GM12878 (cell line): ENCODE data around the gene TULP4. TPM values are rescaled to one million over a fixed set of nuclear protein-coding genes. Genes with fewer than 3 reads are reported as not detected.

ENCODE experiments used
- ATAC-seq: fragments of 200-7000 bp; cut with Tn5 transposase; 3 replicates; pipeline ENCODE4 v1.9.1; 2020; ENCODE audit warnings: mild to moderate bottlenecking, moderate library complexity
- BruUV-seq: library from RNA; stranded (reverse); fragments of 400-500 nt; replicated peaks from 2 replicates; lab custom pipeline; 2021; lab: Mats Ljungman, UMichigan
- CTCF ChIA-PET: fragments of 300-600 bp; sonication (Branson Sonifier 250); formaldehyde crosslinking; extraction: SDS; loops from one replicate; lab custom pipeline; 2021; ENCODE audit warnings: inconsistent platforms; lab: Yijun Ruan, JAX
- POLR2A ChIA-PET: fragments of 350-600 bp; formaldehyde crosslinking; extraction: SDS; loops from one replicate; lab custom pipeline; 2021; ENCODE audit warnings: inconsistent platforms; lab: Charles Lee
- RAD21 ChIA-PET: fragments of 300-600 bp; sonication (Branson Sonifier 250); formaldehyde crosslinking; loops from one replicate; lab custom pipeline; 2023; ENCODE audit warnings: antibody characterized with exemption; ENCODE audit not compliant: unreplicated experiment; lab: Charles Lee
- SMC1A ChIA-PET: fragments of 300-600 bp; sonication (Branson Sonifier 250); formaldehyde crosslinking; loops from one replicate; lab custom pipeline; 2023; ENCODE audit not compliant: unreplicated experiment, uncharacterized antibody; lab: Charles Lee
- DNase-seq: peaks from one replicate; pipeline ENCODE4 v3.0.0-alpha.2; 2011; ENCODE audit warnings: low read depth, low spot score
- FAIRE-seq: peaks from 3 replicates; lab custom pipeline; 2011; peaks lifted over from hg19 to GRCh38; lab: Jason Lieb, UNC
- H2AFZ ChIP-seq: 2 replicates; pipeline ENCODE4 v1.6.0; 2011; ENCODE audit warnings: low read depth, low read length, control low read depth; ENCODE audit not compliant: control insufficient read depth
- H3K27ac ChIP-seq: 2 replicates; pipeline ENCODE4 v1.5.1; 2011; ENCODE audit warnings: control low read depth; ENCODE audit not compliant: control insufficient read depth, insufficient read depth
- H3K27me3 ChIP-seq, 2 experiments: replicated peaks in 1 of 2; 2 replicates each; pipeline versions ENCODE4 v1.6.0 to v1.6.1; 2011; ENCODE audit warnings: low read length in 1 of 2; ENCODE audit not compliant: control insufficient read depth in 2 of 2, insufficient read depth in 2 of 2
- H3K36me3 ChIP-seq, 2 experiments: 2 replicates each; pipeline ENCODE4 v1.5.1; 2011; ENCODE audit warnings: low read length in 1 of 2; ENCODE audit not compliant: control insufficient read depth in 2 of 2, insufficient read depth in 2 of 2
- H3K4me1 ChIP-seq: 2 replicates; pipeline ENCODE4 v1.6.1; 2011; ENCODE audit warnings: mild to moderate bottlenecking, low read length, moderate library complexity, mixed read lengths; ENCODE audit not compliant: control insufficient read depth, insufficient read depth
- H3K4me2 ChIP-seq: 2 replicates; pipeline ENCODE4 v1.6.0; 2011; ENCODE audit warnings: control low read depth; ENCODE audit not compliant: control insufficient read depth, insufficient read depth
- H3K4me3 ChIP-seq: fragments of 200-600 bp; sonication (generic); 2 replicates; pipeline ENCODE4 v1.5.1; 2016
- H3K79me2 ChIP-seq: 2 replicates; pipeline ENCODE4 v1.6.0; 2011; ENCODE audit warnings: low read length; ENCODE audit not compliant: control insufficient read depth, insufficient read depth
- H3K9ac ChIP-seq: 2 replicates; pipeline ENCODE4 v1.8.0; 2011; ENCODE audit warnings: low read length, control low read depth, mixed read lengths; ENCODE audit not compliant: control insufficient read depth, insufficient read depth
- H3K9me3 ChIP-seq: replicated peaks from 3 replicates; pipeline ENCODE4 v1.5.1; 2011; ENCODE audit warnings: mild to moderate bottlenecking, low read length; ENCODE audit not compliant: control insufficient read depth, insufficient read depth
- H4K20me1 ChIP-seq: 2 replicates; pipeline ENCODE4 v1.6.0; 2011; ENCODE audit not compliant: control insufficient read depth, insufficient read depth
- BRCA1 ChIP-seq: IDR thresholded peaks from 2 replicates; pipeline ENCODE4 v1.6.1; 2011; ENCODE audit warnings: low read depth, low read length, improper control_type of control experiment
- CHD1 ChIP-seq: IDR thresholded peaks from 2 replicates; pipeline ENCODE4 v1.6.1; 2012; ENCODE audit warnings: low read depth, low read length, improper control_type of control experiment
- EGR1 ChIP-seq, 2 experiments: IDR thresholded peaks; 1 replicate in 1 of 2; 2 replicates in 1 of 2; pipeline ENCODE4 v1.6.1; 2011 to 2012; ENCODE audit warnings: low read depth in 2 of 2, low read length in 2 of 2, borderline replicate concordance in 1 of 2, mild to moderate bottlenecking in 1 of 2, moderate library complexity in 1 of 2
- ESRRA ChIP-seq: IDR thresholded peaks from 2 replicates; pipeline ENCODE4 v1.6.1; 2012; ENCODE audit warnings: mild to moderate bottlenecking, low read length, improper control_type of control experiment
- EZH2 ChIP-seq: IDR thresholded peaks from 2 replicates; pipeline ENCODE4 v1.6.1; 2012; ENCODE audit warnings: low read depth, mild to moderate bottlenecking, control low read depth, inconsistent platforms, low read length, borderline replicate concordance; ENCODE audit not compliant: control insufficient read depth
- GATAD2B ChIP-seq: fragments of 450-650 bp; conservative IDR thresholded peaks from 2 replicates; pipeline ENCODE4 v1.6.1; 2017; ENCODE audit warnings: low read depth, mild to moderate bottlenecking, moderate library complexity
- KDM1A ChIP-seq: fragments of 200-600 bp; sonication (generic); IDR thresholded peaks from 2 replicates; pipeline ENCODE4 v1.6.1; 2016; ENCODE audit warnings: borderline replicate concordance
- MEF2A ChIP-seq: IDR thresholded peaks from 2 replicates; pipeline ENCODE4 v1.6.1; 2011; ENCODE audit warnings: low read depth, mild to moderate bottlenecking, low read length, moderate library complexity; ENCODE audit not compliant: insufficient read depth
- MLLT1 ChIP-seq: fragments of 450-650 bp; IDR thresholded peaks from 2 replicates; pipeline ENCODE4 v1.6.1; 2016; ENCODE audit warnings: mild to moderate bottlenecking
- PAX8 ChIP-seq: fragments of 450-650 bp; IDR thresholded peaks from 2 replicates; pipeline ENCODE4 v1.6.1; 2017; ENCODE audit warnings: mild to moderate bottlenecking, moderate library complexity
- POLR2AphosphoS5 ChIP-seq: IDR thresholded peaks from 2 replicates; pipeline ENCODE4 v1.6.1; 2011; ENCODE audit warnings: mild to moderate bottlenecking, low read length, inconsistent platforms
- POU2F2 ChIP-seq: IDR thresholded peaks from 3 replicates; pipeline ENCODE4 v1.6.1; 2011; ENCODE audit warnings: low read depth, mild to moderate bottlenecking, low read length, borderline replicate concordance
- RAD21 ChIP-seq: IDR thresholded peaks from 2 replicates; pipeline ENCODE4 v1.6.1; 2011; ENCODE audit warnings: mild to moderate bottlenecking, low read depth, low read length, moderate library complexity; ENCODE audit not compliant: insufficient read depth
- RBBP5 ChIP-seq: fragments of 200-600 bp; sonication (generic); conservative IDR thresholded peaks from 2 replicates; pipeline ENCODE4 v1.6.1; 2016
- SIN3A ChIP-seq: IDR thresholded peaks from 2 replicates; pipeline ENCODE4 v1.6.1; 2012; ENCODE audit warnings: low read depth, low read length, improper control_type of control experiment
- SIX5 ChIP-seq: IDR thresholded peaks from 2 replicates; pipeline ENCODE4 v1.6.1; 2011; ENCODE audit warnings: mild to moderate bottlenecking, low read depth, low read length, moderate library complexity; ENCODE audit not compliant: severe bottlenecking
- STAT3 ChIP-seq: IDR thresholded peaks from 2 replicates; pipeline ENCODE4 v1.6.1; 2011; ENCODE audit warnings: low read depth, low read length, improper control_type of control experiment
- TAF1 ChIP-seq: IDR thresholded peaks from 2 replicates; pipeline ENCODE4 v1.6.1; 2011; ENCODE audit warnings: mild to moderate bottlenecking, low read depth, low read length, borderline replicate concordance
- TCF3 ChIP-seq: IDR thresholded peaks from 2 replicates; pipeline ENCODE4 v1.6.1; 2012; ENCODE audit warnings: low read depth, mild to moderate bottlenecking, low read length, borderline replicate concordance; ENCODE audit not compliant: insufficient read depth
- ZNF24 ChIP-seq: fragments of 450-650 bp; IDR thresholded peaks from 2 replicates; pipeline ENCODE4 v1.6.1; 2017; ENCODE audit warnings: antibody characterized with exemption, mild to moderate bottlenecking
- ZNF622 ChIP-seq: fragments of 450-650 bp; IDR thresholded peaks from 2 replicates; pipeline ENCODE4 v1.6.1; 2017; ENCODE audit warnings: mild to moderate bottlenecking, inconsistent platforms
- WGBS: methylation state at CpG from one replicate; pipeline ENCODE4 v1.1.6; 2016; ENCODE audit warnings: low lambda C conversion rate; ENCODE audit not compliant: insufficient replicate concordance, insufficient coverage; ENCODE audit errors: missing lambda C conversion rate; 5-methylcytosine and 5-hydroxymethylcytosine counted together
- in situ Hi-C: fragments of 300-500 bp; cut with MboI; formaldehyde crosslinking; loops from 9 replicates; pipeline ENCODE4 v1.14.3; 2018; ENCODE audit warnings: mixed read lengths
- intact Hi-C: fragments of 100-400 bp; cut with micrococcal nuclease; formaldehyde crosslinking; loops from one replicate; pipeline ENCODE4 v1.14.2; 2022; ENCODE audit not compliant: unreplicated experiment
- polyA plus RNA-seq, 11 experiments: library from polyadenylated mRNA; depleted of rRNA in 4 of 11; unstranded in 6 of 11; stranded (reverse) in 5 of 11; fragments of >200 nt; fragmentation: Nextera tagmentation in 4 of 11; fragmentation: Illumina TruSeq in 1 of 11; extraction: Ambion mirVana in 4 of 11; extraction: Trizol in 1 of 11; gene quantifications; 1 replicate in 1 of 11; 2 replicates in 10 of 11; pipeline versions ENCODE4 v1.2.1 to v1.2.3, GENCODE V29; 2011 to 2016; ENCODE audit warnings: inconsistent platforms in 2 of 11, missing spikeins in 2 of 11, low read depth in 1 of 11
- total RNA-seq, 4 experiments: library from RNA; depleted of rRNA in 3 of 4; stranded (reverse); fragments of >200 nt in 3 of 4; fragmentation: Illumina TruSeq in 1 of 4; extraction: Trizol in 1 of 4; gene quantifications; 2 replicates each; pipeline versions ENCODE4 v1.2.1 to v1.2.3, GENCODE V29; 2013 to 2021

Gene TULP4
- total and polyA plus RNA-seq, 10 of the 15 experiments (the other 5 are each of a cell fraction or from before 2014, with no cell fraction given) = 0.73 to 31.8 (median 14.0) TPM

- TSS peak; percentile 68 for BruUV-seq
- Histone ChIP-seq H3K36me3 (no peaks in the 10 kb centered on the region), H4K20me1 (no peaks in the 10 kb centered on the region), H3K27ac (peak overlapping the region; percentile 10), H3K9me3 (no peaks in the 10 kb centered on the region), H3K27me3 (no peaks in the 10 kb centered on the region), H2AFZ (peak overlapping the region; percentile 73), H3K9ac (peak overlapping the region; percentile 8; the same call in 1 of the 2 replicates), H3K4me1 (peaks cover 13% of the 10 kb centered on the region), H3K4me3 (peak overlapping the region; percentile 54; the same call in 1 of the 2 replicates), H3K4me2 (peak overlapping the region; percentile 65), H3K79me2 (no peaks in the 10 kb centered on the region)
- peak; percentile 89 for ATAC-seq
- WGBS = 2% methylated on average over 18 of the region's 18 CpGs
- in situ Hi-C loops (loop anchor here (5.0 kb wide), 1 partner anchor 291 kb away; no protein-coding TSS in a partner anchor), intact Hi-C loops (loop anchor here (1.0 to 5.0 kb wide), 3 partner anchors 42 to 297 kb away; partner anchors contain the start of gene TMEM181)
- CTCF ChIA-PET = interaction anchor here (0.5 to 2.6 kb wide), 42 partner anchors 9 to 310 kb away, joined by 3 to 41 read pairs (median 4); partner anchors contain the start of gene TMEM181
- RAD21 ChIA-PET = interaction anchor here (0.6 to 4.4 kb wide), 27 partner anchors 9 to 304 kb away, joined by 3 to 46 read pairs (median 5); partner anchors contain the start of gene DYNLT1
- POLR2A ChIA-PET = interaction anchor here (1.0 to 2.6 kb wide), 4 partner anchors 39 to 126 kb away, joined by 3 to 9 read pairs (median 3); partner anchors contain the start of gene DYNLT1
- peak; percentile 71 for DNase-seq
- peak; percentile 96 for FAIRE-seq
- SMC1A ChIA-PET = interaction anchor here (0.6 to 2.5 kb wide), 40 partner anchors 8 to 317 kb away, joined by 3 to 25 read pairs (median 4); partner anchors contain the start of gene SYTL3
- no peak for TF ChIP-seq MEF2A
- TF ChIP-seq RAD21 = peak; percentile 83
- TF ChIP-seq KDM1A = no peak
- TF ChIP-seq EZH2 = no peak
- no peak; the same call in 1 of the 2 replicates for TF ChIP-seq POLR2AphosphoS5
- TF ChIP-seq GATAD2B = peak; percentile 45
- TF ChIP-seq TAF1 = 0 out of 2 replicates have a peak, but pooled peaks have one; percentile 18
- TF ChIP-seq MLLT1 = peak; percentile 86
- no peak for TF ChIP-seq RBBP5
- no peak for TF ChIP-seq EGR1 (IDR thresholded peaks at IDR 0.05; ENCODE audit: borderline replicate concordance in 1 of 2, low read depth in 2 of 2, low read length in 2 of 2)
- TF ChIP-seq BRCA1 = no peak
- TF ChIP-seq SIN3A = no peak
- peak; percentile 61; the same call in 1 of the 2 replicates for TF ChIP-seq ESRRA
- no peak for TF ChIP-seq SIX5
- TF ChIP-seq CHD1 = no peak
- no peak for TF ChIP-seq PAX8
- no peak for TF ChIP-seq TCF3
- no peak for TF ChIP-seq ZNF622
- no peak for TF ChIP-seq POU2F2
- no peak; the same call in 1 of the 2 replicates for TF ChIP-seq ZNF24
- peak; percentile 78; the same call in 1 of the 2 replicates for TF ChIP-seq STAT3
Measured at GRCh38 chr6:158518191-158519127, 206.2 kb downstream of the TULP4 start.
